Ishikawa (cell line): ENCODE measurements around the gene NT5DC1.

Experiments used
- CEBPB ChIP-seq: IDR thresholded peaks from 2 replicates; pipeline ENCODE4 v1.6.1; 2012
- CREB1 ChIP-seq: IDR thresholded peaks from 2 replicates; pipeline ENCODE4 v1.6.1; 2012; ENCODE audit warnings: low read depth
- EP300 ChIP-seq: IDR thresholded peaks from 2 replicates; pipeline ENCODE4 v1.6.1; 2012; ENCODE audit warnings: borderline replicate concordance
- FOXM1 ChIP-seq: IDR thresholded peaks from 2 replicates; pipeline ENCODE4 v1.6.1; 2012; ENCODE audit warnings: low read depth, borderline replicate concordance
- RAD21 ChIP-seq: IDR thresholded peaks from 2 replicates; pipeline ENCODE4 v1.6.1; 2012; ENCODE audit warnings: low read depth
- TCF12 ChIP-seq: IDR thresholded peaks from 2 replicates; pipeline ENCODE4 v1.6.1; 2012; ENCODE audit warnings: low read depth
- TEAD4 ChIP-seq: IDR thresholded peaks from 2 replicates; pipeline ENCODE4 v1.6.1; 2012
- USF1 ChIP-seq: IDR thresholded peaks from 2 replicates; pipeline ENCODE4 v1.6.1; 2012
- YY1 ChIP-seq: IDR thresholded peaks from 2 replicates; pipeline ENCODE4 v1.6.1; 2012; ENCODE audit warnings: low read depth
- TF ChIP-seq, protein P1 (sequence below): IDR thresholded peaks from 2 replicates; pipeline ENCODE4 v1.6.1; 2012
- TF ChIP-seq, protein P2 (sequence below): IDR thresholded peaks from 2 replicates; pipeline ENCODE4 v1.6.1; 2012; ENCODE audit warnings: low read depth, mild to moderate bottlenecking

DNA sequence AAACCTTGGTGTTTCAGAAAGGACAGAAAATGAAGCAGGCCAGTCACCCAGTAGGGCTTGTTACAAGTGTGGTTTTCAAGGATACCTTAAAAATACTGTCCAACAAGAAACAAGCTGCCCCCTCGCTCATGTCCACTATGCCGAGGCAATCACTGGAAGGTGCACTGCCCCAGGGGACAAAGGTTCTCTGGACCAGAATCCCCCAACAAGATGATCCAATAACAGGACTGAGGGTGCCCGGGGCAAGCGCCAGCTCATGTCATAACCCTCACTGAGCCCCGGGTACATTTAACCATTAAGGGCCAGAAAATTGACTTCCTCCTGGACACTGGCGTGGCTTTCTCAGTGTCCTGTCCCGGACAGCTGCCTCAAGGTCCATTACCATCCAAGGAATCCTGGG, 6.6 kb upstream of the NT5DC1 start:
- TF ChIP-seq EP300 (no peak), YY1 (no peak), FOXM1 (no peak), TEAD4 (no peak), USF1 (no peak), CEBPB (no peak), RAD21 (no peak), CREB1 (no peak), TCF12 (no peak)
- TF ChIP-seq, protein P1, sequence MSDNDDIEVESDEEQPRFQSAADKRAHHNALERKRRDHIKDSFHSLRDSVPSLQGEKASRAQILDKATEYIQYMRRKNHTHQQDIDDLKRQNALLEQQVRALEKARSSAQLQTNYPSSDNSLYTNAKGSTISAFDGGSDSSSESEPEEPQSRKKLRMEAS = no peak
- TF ChIP-seq, protein P2, sequence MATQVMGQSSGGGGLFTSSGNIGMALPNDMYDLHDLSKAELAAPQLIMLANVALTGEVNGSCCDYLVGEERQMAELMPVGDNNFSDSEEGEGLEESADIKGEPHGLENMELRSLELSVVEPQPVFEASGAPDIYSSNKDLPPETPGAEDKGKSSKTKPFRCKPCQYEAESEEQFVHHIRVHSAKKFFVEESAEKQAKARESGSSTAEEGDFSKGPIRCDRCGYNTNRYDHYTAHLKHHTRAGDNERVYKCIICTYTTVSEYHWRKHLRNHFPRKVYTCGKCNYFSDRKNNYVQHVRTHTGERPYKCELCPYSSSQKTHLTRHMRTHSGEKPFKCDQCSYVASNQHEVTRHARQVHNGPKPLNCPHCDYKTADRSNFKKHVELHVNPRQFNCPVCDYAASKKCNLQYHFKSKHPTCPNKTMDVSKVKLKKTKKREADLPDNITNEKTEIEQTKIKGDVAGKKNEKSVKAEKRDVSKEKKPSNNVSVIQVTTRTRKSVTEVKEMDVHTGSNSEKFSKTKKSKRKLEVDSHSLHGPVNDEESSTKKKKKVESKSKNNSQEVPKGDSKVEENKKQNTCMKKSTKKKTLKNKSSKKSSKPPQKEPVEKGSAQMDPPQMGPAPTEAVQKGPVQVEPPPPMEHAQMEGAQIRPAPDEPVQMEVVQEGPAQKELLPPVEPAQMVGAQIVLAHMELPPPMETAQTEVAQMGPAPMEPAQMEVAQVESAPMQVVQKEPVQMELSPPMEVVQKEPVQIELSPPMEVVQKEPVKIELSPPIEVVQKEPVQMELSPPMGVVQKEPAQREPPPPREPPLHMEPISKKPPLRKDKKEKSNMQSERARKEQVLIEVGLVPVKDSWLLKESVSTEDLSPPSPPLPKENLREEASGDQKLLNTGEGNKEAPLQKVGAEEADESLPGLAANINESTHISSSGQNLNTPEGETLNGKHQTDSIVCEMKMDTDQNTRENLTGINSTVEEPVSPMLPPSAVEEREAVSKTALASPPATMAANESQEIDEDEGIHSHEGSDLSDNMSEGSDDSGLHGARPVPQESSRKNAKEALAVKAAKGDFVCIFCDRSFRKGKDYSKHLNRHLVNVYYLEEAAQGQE = no peak
